GM12878 (cell line): ENCODE data around the gene CAMK4.

Source experiments
- BRCA1 ChIP-seq: IDR thresholded peaks from 2 replicates; pipeline ENCODE4 v1.6.1; 2011; ENCODE audit warnings: low read depth, low read length, improper control_type of control experiment
- CBX5 ChIP-seq: sonication (generic); IDR thresholded peaks from 2 replicates; pipeline ENCODE4 v1.6.1; 2016; ENCODE audit warnings: low read depth, moderate library complexity, mild to moderate bottlenecking, inconsistent platforms
- CEBPB ChIP-seq, 2 experiments: fragments of 150-350 bp in 1 of 2; IDR thresholded peaks; 2 replicates each; pipeline ENCODE4 v1.6.1; 2012 to 2014; ENCODE audit warnings: low read depth in 2 of 2, low read length in 2 of 2, borderline replicate concordance in 1 of 2, inconsistent platforms in 1 of 2
- CREB1 ChIP-seq: IDR thresholded peaks from 2 replicates; pipeline ENCODE4 v1.6.1; 2012; ENCODE audit warnings: low read depth, mild to moderate bottlenecking, inconsistent platforms
- FOS ChIP-seq: IDR thresholded peaks from 3 replicates; pipeline ENCODE4 v1.6.1; 2011; ENCODE audit warnings: borderline replicate concordance; ENCODE audit not compliant: insufficient read length; ENCODE audit errors: extremely low read depth
- MAX ChIP-seq: IDR thresholded peaks from 2 replicates; pipeline ENCODE4 v1.6.1; 2012; ENCODE audit warnings: low read depth, low read length, improper control_type of control experiment
- POLR2A ChIP-seq: IDR thresholded peaks from 2 replicates; pipeline ENCODE4 v1.6.1; 2011; ENCODE audit warnings: low read depth, mild to moderate bottlenecking, low read length
- SIN3A ChIP-seq: IDR thresholded peaks from 2 replicates; pipeline ENCODE4 v1.6.1; 2012; ENCODE audit warnings: low read depth, low read length, improper control_type of control experiment
- ZNF384 ChIP-seq: IDR thresholded peaks from 2 replicates; pipeline ENCODE4 v1.6.1; 2012; ENCODE audit warnings: low read depth, mild to moderate bottlenecking, low read length, improper control_type of control experiment, borderline replicate concordance
- TF ChIP-seq, protein P1 (sequence below), 3 experiments: IDR thresholded peaks in 2 of 3; conservative IDR thresholded peaks in 1 of 3; 2 replicates each; pipeline ENCODE4 v1.5.1; 2011; ENCODE audit warnings: low read depth in 3 of 3, low read length in 3 of 3, mild to moderate bottlenecking in 3 of 3, control low read depth in 2 of 3, moderate library complexity in 2 of 3, inconsistent platforms in 1 of 3, mixed read lengths in 1 of 3; ENCODE audit not compliant: control insufficient read depth in 2 of 3, insufficient read depth in 1 of 3; ENCODE audit errors: extremely low read depth in 1 of 3
- TF ChIP-seq, protein P2 (sequence below): fragments of 450-650 bp; formaldehyde crosslinking; IDR thresholded peaks from 2 replicates; pipeline ENCODE4 v1.4.0; 2020; ENCODE audit warnings: mild to moderate bottlenecking, moderate library complexity

DNA sequence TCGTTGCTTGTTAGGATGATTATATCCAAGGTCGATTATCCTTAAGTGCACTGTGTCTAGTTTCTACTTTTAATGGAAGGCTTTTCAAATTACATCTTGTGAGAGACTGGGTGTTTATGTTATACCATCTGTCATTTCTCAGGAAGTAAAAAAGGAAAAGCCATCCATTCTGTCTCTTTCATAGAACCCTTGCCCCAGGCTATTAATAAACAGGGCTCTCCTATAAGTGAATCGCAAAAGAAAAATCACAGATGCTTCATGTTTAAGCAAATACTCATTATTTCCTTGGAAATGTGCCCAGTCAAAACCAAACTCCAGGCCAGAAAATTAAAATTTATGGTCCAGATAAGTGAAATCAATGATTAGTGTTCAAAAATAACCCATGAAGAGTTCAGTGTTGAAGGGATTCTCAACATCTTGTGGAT, 230.0 kb downstream of the CAMK4 start:
- TF ChIP-seq, protein P1, sequence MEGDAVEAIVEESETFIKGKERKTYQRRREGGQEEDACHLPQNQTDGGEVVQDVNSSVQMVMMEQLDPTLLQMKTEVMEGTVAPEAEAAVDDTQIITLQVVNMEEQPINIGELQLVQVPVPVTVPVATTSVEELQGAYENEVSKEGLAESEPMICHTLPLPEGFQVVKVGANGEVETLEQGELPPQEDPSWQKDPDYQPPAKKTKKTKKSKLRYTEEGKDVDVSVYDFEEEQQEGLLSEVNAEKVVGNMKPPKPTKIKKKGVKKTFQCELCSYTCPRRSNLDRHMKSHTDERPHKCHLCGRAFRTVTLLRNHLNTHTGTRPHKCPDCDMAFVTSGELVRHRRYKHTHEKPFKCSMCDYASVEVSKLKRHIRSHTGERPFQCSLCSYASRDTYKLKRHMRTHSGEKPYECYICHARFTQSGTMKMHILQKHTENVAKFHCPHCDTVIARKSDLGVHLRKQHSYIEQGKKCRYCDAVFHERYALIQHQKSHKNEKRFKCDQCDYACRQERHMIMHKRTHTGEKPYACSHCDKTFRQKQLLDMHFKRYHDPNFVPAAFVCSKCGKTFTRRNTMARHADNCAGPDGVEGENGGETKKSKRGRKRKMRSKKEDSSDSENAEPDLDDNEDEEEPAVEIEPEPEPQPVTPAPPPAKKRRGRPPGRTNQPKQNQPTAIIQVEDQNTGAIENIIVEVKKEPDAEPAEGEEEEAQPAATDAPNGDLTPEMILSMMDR (IDR thresholded peaks at IDR 0.05 in 2 of 3, conservative IDR thresholded peaks at IDR 0.05 in 1 of 3; ENCODE audit: control insufficient read depth in 2 of 3, extremely low read depth in 1 of 3, insufficient read depth in 1 of 3, low read depth in 3 of 3, low read length in 3 of 3) = no peak
- TF ChIP-seq CEBPB (IDR thresholded peaks at IDR 0.05; ENCODE audit: borderline replicate concordance in 1 of 2, low read depth in 2 of 2, low read length in 2 of 2) (no peak), MAX (no peak), POLR2A (no peak), BRCA1 (no peak), FOS (no peak), CREB1 (no peak), ZNF384 (no peak), CBX5 (no peak), SIN3A (no peak)
- TF ChIP-seq, protein P2, sequence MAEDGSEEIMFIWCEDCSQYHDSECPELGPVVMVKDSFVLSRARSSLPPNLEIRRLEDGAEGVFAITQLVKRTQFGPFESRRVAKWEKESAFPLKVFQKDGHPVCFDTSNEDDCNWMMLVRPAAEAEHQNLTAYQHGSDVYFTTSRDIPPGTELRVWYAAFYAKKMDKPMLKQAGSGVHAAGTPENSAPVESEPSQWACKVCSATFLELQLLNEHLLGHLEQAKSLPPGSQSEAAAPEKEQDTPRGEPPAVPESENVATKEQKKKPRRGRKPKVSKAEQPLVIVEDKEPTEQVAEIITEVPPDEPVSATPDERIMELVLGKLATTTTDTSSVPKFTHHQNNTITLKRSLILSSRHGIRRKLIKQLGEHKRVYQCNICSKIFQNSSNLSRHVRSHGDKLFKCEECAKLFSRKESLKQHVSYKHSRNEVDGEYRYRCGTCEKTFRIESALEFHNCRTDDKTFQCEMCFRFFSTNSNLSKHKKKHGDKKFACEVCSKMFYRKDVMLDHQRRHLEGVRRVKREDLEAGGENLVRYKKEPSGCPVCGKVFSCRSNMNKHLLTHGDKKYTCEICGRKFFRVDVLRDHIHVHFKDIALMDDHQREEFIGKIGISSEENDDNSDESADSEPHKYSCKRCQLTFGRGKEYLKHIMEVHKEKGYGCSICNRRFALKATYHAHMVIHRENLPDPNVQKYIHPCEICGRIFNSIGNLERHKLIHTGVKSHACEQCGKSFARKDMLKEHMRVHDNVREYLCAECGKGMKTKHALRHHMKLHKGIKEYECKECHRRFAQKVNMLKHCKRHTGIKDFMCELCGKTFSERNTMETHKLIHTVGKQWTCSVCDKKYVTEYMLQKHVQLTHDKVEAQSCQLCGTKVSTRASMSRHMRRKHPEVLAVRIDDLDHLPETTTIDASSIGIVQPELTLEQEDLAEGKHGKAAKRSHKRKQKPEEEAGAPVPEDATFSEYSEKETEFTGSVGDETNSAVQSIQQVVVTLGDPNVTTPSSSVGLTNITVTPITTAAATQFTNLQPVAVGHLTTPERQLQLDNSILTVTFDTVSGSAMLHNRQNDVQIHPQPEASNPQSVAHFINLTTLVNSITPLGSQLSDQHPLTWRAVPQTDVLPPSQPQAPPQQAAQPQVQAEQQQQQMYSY (CRISPR knock-in tag) = no peak
